DOHH2 (cell line): ENCODE data around the gene SYT13.

Experiments used
- H3F3A ChIP-seq: fragments of 200-600 bp; sonication (generic), shearing (Covaris generic); 2 replicates; pipeline ENCODE4 v1.6.0; 2016; ENCODE audit warnings: antibody characterized with exemption, mild to moderate bottlenecking; ENCODE audit not compliant: control insufficient read depth, insufficient read depth
- H3K27ac ChIP-seq: fragments of 200-600 bp; sonication (generic); 2 replicates; pipeline ENCODE4 v1.5.1; 2014; ENCODE audit warnings: low read depth, mild to moderate bottlenecking, low read length, moderate library complexity
- H3K27me3 ChIP-seq: fragments of 200-600 bp; sonication (generic); 2 replicates; pipeline ENCODE4 v1.6.1; 2014; ENCODE audit warnings: mild to moderate bottlenecking, low read length, mixed read lengths; ENCODE audit not compliant: control insufficient read depth
- H3K36me3 ChIP-seq: fragments of 200-600 bp; sonication (generic); 2 replicates; pipeline ENCODE4 v1.6.1; 2014; ENCODE audit warnings: mild to moderate bottlenecking, low read length, moderate library complexity, mixed read lengths; ENCODE audit not compliant: control insufficient read depth
- H3K4me1 ChIP-seq: fragments of 200-600 bp; sonication (generic); 2 replicates; pipeline ENCODE4 v1.6.1; 2014; ENCODE audit warnings: mild to moderate bottlenecking, low read length, mixed read lengths; ENCODE audit not compliant: control insufficient read depth
- H3K4me2 ChIP-seq: fragments of 200-600 bp; sonication (generic); 2 replicates; pipeline ENCODE4 v1.6.0; 2014; ENCODE audit warnings: mild to moderate bottlenecking, low read length, moderate library complexity
- H3K4me3 ChIP-seq: fragments of 200-600 bp; sonication (generic); 2 replicates; pipeline ENCODE4 v1.5.1; 2014; ENCODE audit warnings: mild to moderate bottlenecking, low read length, mixed read lengths
- H3K79me2 ChIP-seq: fragments of 200-600 bp; sonication (generic); 2 replicates; pipeline ENCODE4 v1.6.1; 2014; ENCODE audit warnings: mild to moderate bottlenecking, low read length, mixed read lengths; ENCODE audit not compliant: control insufficient read depth
- H3K9me2 ChIP-seq: fragments of 200-600 bp; sonication (generic); replicated peaks from 2 replicates; pipeline ENCODE4 v1.6.1; 2014; ENCODE audit warnings: mild to moderate bottlenecking, low read length, mixed read lengths; ENCODE audit not compliant: control insufficient read depth
- H3K9me3 ChIP-seq: fragments of 200-600 bp; sonication (generic); 2 replicates; pipeline ENCODE4 v1.6.1; 2014; ENCODE audit warnings: antibody characterized with exemption, low read length, mixed read lengths; ENCODE audit not compliant: control insufficient read depth, insufficient read depth
- H4K20me1 ChIP-seq: fragments of 200-600 bp; sonication (generic); 2 replicates; pipeline ENCODE4 v1.6.0; 2014; ENCODE audit warnings: low read depth, mild to moderate bottlenecking, antibody characterized with exemption, low read length, moderate library complexity; ENCODE audit not compliant: control insufficient read depth, insufficient read depth
- EZH2phosphoT487 ChIP-seq: fragments of 200-600 bp; sonication (generic); IDR thresholded peaks from 2 replicates; pipeline ENCODE4 v1.6.1; 2017; ENCODE audit warnings: borderline replicate concordance, mild to moderate bottlenecking, antibody characterized with exemption, low read length, moderate library complexity, mixed read lengths
- TF ChIP-seq, protein P1 (sequence below): fragments of 200-600 bp; sonication (generic); IDR thresholded peaks from one replicate; pipeline ENCODE4 v1.5.1; 2014; ENCODE audit warnings: antibody characterized with exemption, mild to moderate bottlenecking, low read depth, low read length; ENCODE audit not compliant: poor library complexity, severe bottlenecking

The SYT13 gene

DNA sequence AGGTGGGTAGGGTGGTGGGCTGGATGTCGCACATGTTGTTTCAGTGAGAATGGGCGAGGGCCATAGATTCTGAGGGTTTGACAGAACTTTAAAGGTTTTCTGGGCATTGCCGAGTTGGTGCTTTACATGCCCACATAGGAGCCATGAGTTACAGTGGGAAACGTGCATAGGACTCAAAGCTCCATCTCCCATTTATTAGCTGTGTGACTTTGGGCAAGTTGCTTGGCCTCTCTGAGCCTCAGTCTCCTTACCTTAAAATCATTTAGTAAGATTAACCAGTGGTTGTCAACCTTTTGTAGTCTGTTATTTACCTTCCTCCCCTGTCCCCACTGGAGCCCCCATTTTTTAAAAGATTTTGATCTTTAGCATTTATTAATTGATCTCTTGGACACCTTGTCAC, 67.4 kb downstream of the SYT13 start:
- H3K4me3 ChIP-seq: no peak overlapping the region
- H3K79me2 ChIP-seq: no peaks in the 10 kb centered on the region
- H3K4me1 ChIP-seq: no peaks in the 10 kb centered on the region
- no peak overlapping the region for H3K27ac ChIP-seq
- H4K20me1 ChIP-seq: no peaks in the 10 kb centered on the region
- no peaks in the 10 kb centered on the region for H3F3A ChIP-seq
- H3K27me3 ChIP-seq: no peaks in the 10 kb centered on the region
- no peak overlapping the region for H3K4me2 ChIP-seq
- H3K9me2 ChIP-seq: no peaks in the 10 kb centered on the region
- H3K9me3 ChIP-seq: no peaks in the 10 kb centered on the region
- H3K36me3 ChIP-seq: no peaks in the 10 kb centered on the region
- no peak for TF ChIP-seq EZH2phosphoT487
- TF ChIP-seq, protein P1, sequence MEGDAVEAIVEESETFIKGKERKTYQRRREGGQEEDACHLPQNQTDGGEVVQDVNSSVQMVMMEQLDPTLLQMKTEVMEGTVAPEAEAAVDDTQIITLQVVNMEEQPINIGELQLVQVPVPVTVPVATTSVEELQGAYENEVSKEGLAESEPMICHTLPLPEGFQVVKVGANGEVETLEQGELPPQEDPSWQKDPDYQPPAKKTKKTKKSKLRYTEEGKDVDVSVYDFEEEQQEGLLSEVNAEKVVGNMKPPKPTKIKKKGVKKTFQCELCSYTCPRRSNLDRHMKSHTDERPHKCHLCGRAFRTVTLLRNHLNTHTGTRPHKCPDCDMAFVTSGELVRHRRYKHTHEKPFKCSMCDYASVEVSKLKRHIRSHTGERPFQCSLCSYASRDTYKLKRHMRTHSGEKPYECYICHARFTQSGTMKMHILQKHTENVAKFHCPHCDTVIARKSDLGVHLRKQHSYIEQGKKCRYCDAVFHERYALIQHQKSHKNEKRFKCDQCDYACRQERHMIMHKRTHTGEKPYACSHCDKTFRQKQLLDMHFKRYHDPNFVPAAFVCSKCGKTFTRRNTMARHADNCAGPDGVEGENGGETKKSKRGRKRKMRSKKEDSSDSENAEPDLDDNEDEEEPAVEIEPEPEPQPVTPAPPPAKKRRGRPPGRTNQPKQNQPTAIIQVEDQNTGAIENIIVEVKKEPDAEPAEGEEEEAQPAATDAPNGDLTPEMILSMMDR: no peak

DNA sequence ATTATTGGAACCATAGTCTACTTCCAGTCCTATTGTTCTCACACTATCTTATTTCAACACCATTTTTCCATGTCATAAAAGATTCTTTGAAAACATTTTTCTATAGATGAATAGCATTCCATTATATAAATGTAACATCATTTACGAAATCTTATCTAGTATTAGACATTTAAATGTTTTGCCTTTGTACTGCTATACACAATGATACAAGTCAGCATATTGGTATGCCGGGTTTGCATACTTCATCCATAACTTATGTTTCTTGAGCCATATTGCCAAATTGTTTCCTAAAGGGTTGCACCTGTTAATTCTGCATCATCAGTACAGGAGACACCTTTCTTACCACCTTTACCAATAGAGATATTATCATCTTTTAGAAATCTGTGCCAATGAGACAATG, 68.2 kb downstream of the SYT13 start:
- Histone ChIP-seq H3K36me3 (no peaks in the 10 kb centered on the region), H3F3A (no peaks in the 10 kb centered on the region), H3K9me2 (no peaks in the 10 kb centered on the region), H3K4me1 (no peaks in the 10 kb centered on the region), H3K9me3 (no peaks in the 10 kb centered on the region), H3K27ac (no peak overlapping the region), H3K79me2 (no peaks in the 10 kb centered on the region), H3K4me2 (no peak overlapping the region), H4K20me1 (no peaks in the 10 kb centered on the region), H3K4me3 (no peak overlapping the region), H3K27me3 (no peaks in the 10 kb centered on the region)
- no peak for TF ChIP-seq EZH2phosphoT487
- TF ChIP-seq, protein P1: no peak

DNA sequence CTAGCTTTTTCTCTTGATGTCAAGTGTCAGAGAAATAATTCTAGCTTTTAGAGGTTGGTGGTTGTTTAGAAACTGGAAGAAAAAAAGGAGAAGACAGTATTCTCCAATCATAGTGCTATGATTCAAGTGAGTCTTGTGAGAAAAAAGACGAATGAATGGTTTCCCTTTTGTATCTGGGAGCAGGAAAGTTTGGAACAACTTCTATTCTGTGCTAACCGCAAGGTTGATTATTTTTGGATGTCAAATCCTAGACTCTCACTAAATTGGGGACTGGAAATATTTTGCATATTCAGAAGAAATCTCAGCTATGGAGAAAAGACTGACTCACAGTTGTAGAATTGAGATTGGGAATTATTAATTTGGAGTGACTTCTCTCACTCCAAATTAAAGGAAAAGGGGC, 69.2 kb downstream of the SYT13 start:
- Histone ChIP-seq H4K20me1 (no peaks in the 10 kb centered on the region), H3K9me3 (no peaks in the 10 kb centered on the region), H3K27me3 (no peaks in the 10 kb centered on the region), H3K9me2 (no peaks in the 10 kb centered on the region), H3K79me2 (no peaks in the 10 kb centered on the region), H3K36me3 (no peaks in the 10 kb centered on the region), H3K4me3 (no peak overlapping the region), H3K4me1 (no peaks in the 10 kb centered on the region), H3K4me2 (no peak overlapping the region), H3K27ac (no peak overlapping the region), H3F3A (no peaks in the 10 kb centered on the region)
- TF ChIP-seq EZH2phosphoT487: no peak
- TF ChIP-seq, protein P1: no peak

DNA sequence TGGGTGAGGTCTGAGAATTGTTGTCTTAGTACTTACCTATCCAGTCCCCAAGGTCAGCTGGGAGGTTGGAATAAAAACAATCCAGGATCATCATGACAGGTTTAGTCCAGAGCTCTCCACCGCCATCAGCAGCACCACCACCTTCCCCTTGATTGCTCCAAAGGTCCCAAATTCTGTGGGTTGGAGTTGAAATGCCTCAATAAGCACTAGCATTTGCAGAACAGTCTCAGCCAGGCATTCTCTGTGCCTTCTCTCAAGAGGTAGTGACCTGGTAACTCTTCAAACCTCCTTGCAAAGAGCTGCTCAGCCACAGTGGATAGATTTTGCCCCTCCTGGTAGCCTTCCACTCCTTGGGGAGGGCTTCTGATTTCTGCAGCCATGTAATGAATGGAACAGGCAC, 70.1 kb downstream of the SYT13 start:
- no peaks in the 10 kb centered on the region for H3K9me3 ChIP-seq
- H3K4me3 ChIP-seq: no peak overlapping the region
- no peaks in the 10 kb centered on the region for H3K27me3 ChIP-seq
- no peak overlapping the region for H3K27ac ChIP-seq
- H3K36me3 ChIP-seq: no peaks in the 10 kb centered on the region
- no peaks in the 10 kb centered on the region for H3K79me2 ChIP-seq
- no peaks in the 10 kb centered on the region for H3F3A ChIP-seq
- no peaks in the 10 kb centered on the region for H3K4me1 ChIP-seq
- H4K20me1 ChIP-seq: no peaks in the 10 kb centered on the region
- H3K9me2 ChIP-seq: no peaks in the 10 kb centered on the region
- TF ChIP-seq, protein P1: no peak
- TF ChIP-seq EZH2phosphoT487: no peak
- H3K4me2 ChIP-seq: no peak overlapping the region
